OCI-LY1 (cell line): ENCODE data around the gene ZNF350.

ENCODE experiments used
- EZH2 ChIP-seq: fragments of 200-600 bp; sonication (generic), shearing (Covaris generic); IDR thresholded peaks from 2 replicates; pipeline ENCODE4 v1.8.0; 2017; ENCODE audit warnings: borderline replicate concordance, mixed run types, mild to moderate bottlenecking, antibody characterized with exemption, low read length, moderate library complexity, mixed read lengths
- TF ChIP-seq, protein P1 (sequence below): fragments of 200-600 bp; sonication (generic), shearing (Covaris generic); IDR thresholded peaks from 2 replicates; pipeline ENCODE4 v1.5.1; 2017; ENCODE audit warnings: mild to moderate bottlenecking, antibody characterized with exemption, low read length, moderate library complexity, mixed read lengths

DNA sequence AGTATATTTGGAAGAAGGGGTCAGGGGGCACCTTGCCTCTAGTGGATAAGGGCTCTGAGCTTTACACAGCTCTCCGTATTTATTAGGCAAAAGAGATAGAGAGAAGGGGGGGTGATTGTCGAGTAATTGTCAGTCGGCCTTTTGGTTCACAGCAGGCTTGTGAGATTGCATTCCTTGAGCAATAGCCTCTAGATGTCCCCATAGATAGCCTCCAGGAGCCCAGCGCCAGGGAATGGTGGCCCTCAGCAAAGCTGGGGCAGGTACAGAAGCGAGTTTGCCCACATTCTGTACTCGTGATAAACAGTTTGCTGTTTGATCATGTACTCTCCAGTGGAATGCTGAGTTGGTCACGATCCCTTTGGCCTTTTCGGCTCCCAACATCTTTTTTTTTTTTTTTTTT is 54.7 kb downstream of the ZNF350 start:
- TF ChIP-seq, protein P1, sequence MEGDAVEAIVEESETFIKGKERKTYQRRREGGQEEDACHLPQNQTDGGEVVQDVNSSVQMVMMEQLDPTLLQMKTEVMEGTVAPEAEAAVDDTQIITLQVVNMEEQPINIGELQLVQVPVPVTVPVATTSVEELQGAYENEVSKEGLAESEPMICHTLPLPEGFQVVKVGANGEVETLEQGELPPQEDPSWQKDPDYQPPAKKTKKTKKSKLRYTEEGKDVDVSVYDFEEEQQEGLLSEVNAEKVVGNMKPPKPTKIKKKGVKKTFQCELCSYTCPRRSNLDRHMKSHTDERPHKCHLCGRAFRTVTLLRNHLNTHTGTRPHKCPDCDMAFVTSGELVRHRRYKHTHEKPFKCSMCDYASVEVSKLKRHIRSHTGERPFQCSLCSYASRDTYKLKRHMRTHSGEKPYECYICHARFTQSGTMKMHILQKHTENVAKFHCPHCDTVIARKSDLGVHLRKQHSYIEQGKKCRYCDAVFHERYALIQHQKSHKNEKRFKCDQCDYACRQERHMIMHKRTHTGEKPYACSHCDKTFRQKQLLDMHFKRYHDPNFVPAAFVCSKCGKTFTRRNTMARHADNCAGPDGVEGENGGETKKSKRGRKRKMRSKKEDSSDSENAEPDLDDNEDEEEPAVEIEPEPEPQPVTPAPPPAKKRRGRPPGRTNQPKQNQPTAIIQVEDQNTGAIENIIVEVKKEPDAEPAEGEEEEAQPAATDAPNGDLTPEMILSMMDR = no peak
- no peak for TF ChIP-seq EZH2
